Endothelial cell of umbilical vein (primary cell): Measurements from ENCODE around the gene FHOD1. TPM values are rescaled to one million over a fixed set of nuclear protein-coding genes. Genes with fewer than 3 reads are reported as not detected.

Experiments
- BruUV-seq: library from RNA; stranded (reverse); fragments of 400-500 nt; replicated peaks from 2 replicates; lab custom pipeline; 2021; lab: Mats Ljungman, UMichigan
- CTCF ChIA-PET: fragments of 300-600, 350-600 bp; sonication (Branson Sonifier 250); formaldehyde crosslinking; loops from one replicate; lab custom pipeline; 2021; ENCODE audit warnings: antibody characterized with exemption, inconsistent platforms; lab: Charles Lee
- POLR2A ChIA-PET: fragments of 300-600, 350-600 bp; sonication (Branson Sonifier 250); formaldehyde crosslinking; loops from one replicate; lab custom pipeline; 2021; ENCODE audit warnings: antibody characterized with exemption, inconsistent platforms; lab: Charles Lee
- DNase-seq: peaks from one replicate; pipeline ENCODE4 v3.0.0-alpha.2; 2011; ENCODE audit warnings: low read depth, low spot score
- FAIRE-seq: peaks from 2 replicates; lab custom pipeline; 2011; peaks lifted over from hg19 to GRCh38; lab: Jason Lieb, UNC
- H2AFZ ChIP-seq: 2 replicates; pipeline ENCODE4 v1.6.0; 2012; ENCODE audit warnings: low read depth, low read length, control low read depth, inconsistent platforms
- H3K27ac ChIP-seq: 2 replicates; pipeline ENCODE4 v1.5.1; 2011; ENCODE audit warnings: low read depth, mild to moderate bottlenecking, control low read depth, low read length, moderate library complexity; ENCODE audit not compliant: insufficient read depth
- H3K27me3 ChIP-seq, 2 experiments: 2 replicates each; pipeline versions ENCODE4 v1.6.0 to v1.6.1; 2011; ENCODE audit warnings: low read length in 2 of 2, mixed read lengths in 1 of 2; ENCODE audit not compliant: control insufficient read depth in 2 of 2, insufficient read depth in 2 of 2
- H3K36me3 ChIP-seq, 2 experiments: 2 replicates in 1 of 2; 3 replicates in 1 of 2; pipeline ENCODE4 v1.5.1; 2011; ENCODE audit warnings: low read length in 2 of 2, mild to moderate bottlenecking in 1 of 2, moderate library complexity in 1 of 2; ENCODE audit not compliant: control insufficient read depth in 2 of 2, insufficient read depth in 2 of 2; ENCODE audit errors: extremely low read depth in 1 of 2
- H3K4me1 ChIP-seq: 3 replicates; pipeline ENCODE4 v1.5.1; 2011; ENCODE audit warnings: mild to moderate bottlenecking, low read length; ENCODE audit not compliant: control insufficient read depth, insufficient read depth; ENCODE audit errors: extremely low read depth
- H3K4me2 ChIP-seq: 2 replicates; pipeline ENCODE4 v1.6.1; 2011; ENCODE audit warnings: low read length, control low read depth, mixed read lengths; ENCODE audit not compliant: insufficient read depth
- H3K4me3 ChIP-seq, 3 experiments: fragments of 200-600 bp in 1 of 3; sonication (generic), shearing (Covaris generic) in 1 of 3; replicated peaks in 1 of 3; 2 replicates each; pipeline ENCODE4 v1.5.1; 2011 to 2016; ENCODE audit warnings: control low read depth in 3 of 3, low read length in 3 of 3, mild to moderate bottlenecking in 2 of 3, inconsistent platforms in 1 of 3, low read depth in 1 of 3, moderate library complexity in 1 of 3; ENCODE audit not compliant: insufficient read depth in 1 of 3
- H3K79me2 ChIP-seq: 2 replicates; pipeline ENCODE4 v1.6.0; 2012; ENCODE audit warnings: low read length, inconsistent platforms; ENCODE audit not compliant: control insufficient read depth, insufficient read depth
- H3K9ac ChIP-seq: replicated peaks from 2 replicates; pipeline ENCODE3; 2011; ENCODE audit warnings: low read length, control low read depth; ENCODE audit not compliant: insufficient read depth; ENCODE audit errors: extremely low read depth
- H3K9me1 ChIP-seq: replicated peaks from 3 replicates; pipeline ENCODE4 v1.6.0; 2011; ENCODE audit warnings: mild to moderate bottlenecking, low read length; ENCODE audit not compliant: control insufficient read depth, insufficient read depth; ENCODE audit errors: extremely low read depth
- H3K9me3 ChIP-seq: replicated peaks from 2 replicates; pipeline ENCODE4 v1.5.1; 2012; ENCODE audit warnings: low read length, inconsistent platforms; ENCODE audit not compliant: control insufficient read depth, insufficient read depth
- H4K20me1 ChIP-seq: replicated peaks from 2 replicates; pipeline ENCODE3; 2011; ENCODE audit warnings: mild to moderate bottlenecking, low read length; ENCODE audit not compliant: control insufficient read depth, insufficient read depth; ENCODE audit errors: extremely low read depth
- CTCF ChIP-seq, 2 donors: IDR thresholded peaks; 1 replicate in 1 of 2; 2 replicates in 1 of 2; pipeline ENCODE4 v1.5.1; 2011; ENCODE audit warnings: low read length in 2 of 2, mild to moderate bottlenecking in 2 of 2, moderate library complexity in 2 of 2, control low read depth in 1 of 2, inconsistent platforms in 1 of 2, low read depth in 1 of 2; ENCODE audit not compliant: insufficient read depth in 1 of 2; ENCODE audit errors: extremely low read depth in 1 of 2
- FOS ChIP-seq: IDR thresholded peaks from 2 replicates; pipeline ENCODE4 v1.6.1; 2011; ENCODE audit warnings: mild to moderate bottlenecking, low read length, moderate library complexity, borderline replicate concordance; ENCODE audit not compliant: insufficient read depth
- JUN ChIP-seq: IDR thresholded peaks from 2 replicates; pipeline ENCODE4 v1.6.1; 2011; ENCODE audit warnings: borderline replicate concordance, low read depth; ENCODE audit not compliant: insufficient read length, insufficient read depth
- MYC ChIP-seq: IDR thresholded peaks from one replicate; pipeline ENCODE4 v1.6.1; 2011; ENCODE audit warnings: mild to moderate bottlenecking, low read depth, low read length
- dilution Hi-C: fragments of 300-500 bp; cut with MboI; formaldehyde crosslinking; loops from one replicate; pipeline ENCODE4 v1.15.0; 2019; ENCODE audit warnings: low sequenced_read_pairs; ENCODE audit not compliant: extremely low pct_ligation_motif_present
- intact Hi-C: fragments of 100-400 bp; cut with micrococcal nuclease; formaldehyde crosslinking; loops from one replicate; pipeline ENCODE4 v1.10.0; 2022
- polyA plus RNA-seq, 4 experiments: library from polyadenylated mRNA; depleted of rRNA in 3 of 4; stranded (reverse) in 3 of 4; unstranded in 1 of 4; fragments of >200 nt; gene quantifications; 2 replicates each; pipeline versions ENCODE4 v1.2.1 to v1.2.3, GENCODE V29; 2011 to 2012; ENCODE audit warnings: missing spikeins in 1 of 4
- total RNA-seq: library from RNA; stranded (reverse); gene quantifications from 2 replicates; pipeline ENCODE4 v1.2.3, GENCODE V29; 2021

Gene FHOD1
- total and polyA plus RNA-seq, 2 donors (not counting 3 experiments of a cell fraction or from before 2014, with no cell fraction given): 63.6 to 124 TPM

GRCh38 chr16:67192781-67193361 lies 54.4 kb downstream of the FHOD1 start:
- Histone ChIP-seq H3K9me1 (no peaks in the 10 kb centered on the region), H3K27ac (peak overlapping the region; percentile 88), H2AFZ (no peak overlapping the region), H3K9me3 (no peaks in the 10 kb centered on the region), H3K36me3 (peaks cover 19 to 34% of the 10 kb centered on the region in 2 experiments), H3K27me3 (no peaks in the 10 kb centered on the region), H3K79me2 (peaks cover 46% of the 10 kb centered on the region), H3K4me2 (peak overlapping the region; percentile 69), H3K4me3 (peak overlapping the region; percentile 54 to 83 (median 57)), H3K4me1 (peaks cover 36% of the 10 kb centered on the region), H4K20me1 (no peaks in the 10 kb centered on the region), H3K9ac (peak overlapping the region; percentile 91)
- intact Hi-C loops (loop anchor here (1.0 to 10.0 kb wide), 3 partner anchors 9 to 202 kb away; partner anchors contain the start of genes TMEM208 and TPPP3), dilution Hi-C loops (no loop called here)
- FAIRE-seq (peak; percentile 26), DNase-seq (no peak)
- CTCF ChIA-PET: interaction anchor here (1.1 to 1.5 kb wide), 4 partner anchors 10 to 207 kb away, joined by 3 to 6 read pairs (median 4); no protein-coding TSS in a partner anchor
- POLR2A ChIA-PET: interaction anchor here (1.0 kb wide), 1 partner anchor 51 kb away, joined by 3 read pairs; no protein-coding TSS in a partner anchor
- TF ChIP-seq CTCF (IDR thresholded peaks at IDR 0.05; ENCODE audit: extremely low read depth in 1 of 2, insufficient read depth in 1 of 2, low read depth in 1 of 2, low read length in 2 of 2): no peak
- no peak for TF ChIP-seq JUN
- no peak for TF ChIP-seq FOS
- no peak for TF ChIP-seq MYC
- BruUV-seq: TSS peak; percentile 20
